ENCODE measurements around the gene GALNT2.

The GALNT2 gene

DNA sequence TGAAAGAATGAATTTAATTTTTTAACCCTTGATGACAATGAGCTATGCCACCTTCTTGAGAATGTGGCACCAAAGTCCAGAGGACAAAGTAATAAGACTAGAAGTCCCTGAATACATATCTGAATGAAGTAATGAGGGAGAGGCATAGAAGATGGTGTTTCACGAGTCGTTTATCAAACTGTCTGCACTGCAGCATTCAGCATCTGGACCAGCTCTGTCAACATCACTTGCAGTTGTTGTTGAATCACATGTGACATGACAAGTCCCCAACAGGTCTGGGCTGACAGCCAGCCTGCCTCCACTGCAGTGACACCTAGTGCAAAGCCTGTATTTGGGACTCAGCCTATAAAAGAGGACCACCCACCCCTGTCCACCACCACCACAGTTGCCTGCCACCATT is 17.3 kb upstream of the GALNT2 start:
- Histone ChIP-seq H2AFZ (ENCODE audit: low read depth, low read length, severe bottlenecking) (no peak overlapping the region), H4K20me1 (ENCODE audit: low read depth, low read length) (no peaks in the 10 kb centered on the region)
- TF ChIP-seq, protein P1, sequence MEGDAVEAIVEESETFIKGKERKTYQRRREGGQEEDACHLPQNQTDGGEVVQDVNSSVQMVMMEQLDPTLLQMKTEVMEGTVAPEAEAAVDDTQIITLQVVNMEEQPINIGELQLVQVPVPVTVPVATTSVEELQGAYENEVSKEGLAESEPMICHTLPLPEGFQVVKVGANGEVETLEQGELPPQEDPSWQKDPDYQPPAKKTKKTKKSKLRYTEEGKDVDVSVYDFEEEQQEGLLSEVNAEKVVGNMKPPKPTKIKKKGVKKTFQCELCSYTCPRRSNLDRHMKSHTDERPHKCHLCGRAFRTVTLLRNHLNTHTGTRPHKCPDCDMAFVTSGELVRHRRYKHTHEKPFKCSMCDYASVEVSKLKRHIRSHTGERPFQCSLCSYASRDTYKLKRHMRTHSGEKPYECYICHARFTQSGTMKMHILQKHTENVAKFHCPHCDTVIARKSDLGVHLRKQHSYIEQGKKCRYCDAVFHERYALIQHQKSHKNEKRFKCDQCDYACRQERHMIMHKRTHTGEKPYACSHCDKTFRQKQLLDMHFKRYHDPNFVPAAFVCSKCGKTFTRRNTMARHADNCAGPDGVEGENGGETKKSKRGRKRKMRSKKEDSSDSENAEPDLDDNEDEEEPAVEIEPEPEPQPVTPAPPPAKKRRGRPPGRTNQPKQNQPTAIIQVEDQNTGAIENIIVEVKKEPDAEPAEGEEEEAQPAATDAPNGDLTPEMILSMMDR (IDR thresholded peaks at IDR 0.05; ENCODE audit: insufficient read depth, low read length, poor library complexity, severe bottlenecking) = no peak
- TF ChIP-seq EZH2phosphoT487 (conservative IDR thresholded peaks at IDR 0.05; ENCODE audit: low read length) = no peak

DNA sequence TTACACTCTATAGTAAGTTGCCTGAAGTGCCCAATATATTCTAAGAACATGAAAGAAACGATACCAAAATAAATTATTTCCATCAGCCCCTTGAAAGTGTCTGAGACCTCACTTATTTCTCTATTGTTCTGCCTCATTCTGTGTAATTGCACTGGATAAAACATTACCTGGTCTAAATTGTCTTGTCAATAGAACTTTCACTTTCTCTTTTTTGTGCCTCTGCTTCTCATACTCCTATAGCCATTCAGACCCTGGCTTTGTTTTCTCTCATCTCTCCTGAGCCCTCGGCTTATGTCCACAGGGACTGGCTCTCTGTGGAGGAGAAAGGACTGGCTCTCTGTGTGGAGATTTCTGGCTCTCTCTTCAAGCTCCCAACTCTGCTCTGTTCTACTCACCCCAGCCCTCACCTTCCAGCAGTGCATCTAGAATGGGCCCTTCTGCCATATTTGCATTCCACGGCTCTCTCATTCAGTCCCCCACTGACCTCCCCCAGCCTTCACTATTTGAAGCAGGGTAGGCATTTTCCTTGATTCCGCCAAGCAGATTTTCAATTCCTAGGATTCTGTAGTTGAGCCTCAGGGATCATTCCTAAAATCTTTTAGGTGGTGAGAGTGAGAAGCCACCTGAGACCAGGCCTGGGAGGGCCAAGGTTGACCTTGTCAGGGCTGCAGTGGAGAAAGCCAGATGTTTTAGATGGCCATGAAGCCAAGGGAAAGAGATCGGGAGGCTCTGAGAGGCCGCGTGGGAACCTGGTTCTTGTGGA is 15.9 kb upstream of the GALNT2 start:
- no peak overlapping the region for H2AFZ ChIP-seq (ENCODE audit: low read depth, low read length, severe bottlenecking)
- H3K9me2 ChIP-seq (replicated peaks; ENCODE audit: insufficient read depth, low read length) = no peaks in the 10 kb centered on the region
- no peak overlapping the region for H3K4me3 ChIP-seq (ENCODE audit: insufficient read depth, low read length, poor library complexity, severe bottlenecking)
- no peak overlapping the region for H3K27ac ChIP-seq (ENCODE audit: low read depth, low read length)
- no peaks in the 10 kb centered on the region for H3K79me2 ChIP-seq (ENCODE audit: insufficient read depth, low read length)
- H3K9me3 ChIP-seq (ENCODE audit: insufficient read depth, low read length) = no peaks in the 10 kb centered on the region
- H3K27me3 ChIP-seq (ENCODE audit: low read length) = peaks cover 2% of the 10 kb centered on the region; the same call in 1 of the 2 replicates
- H4K20me1 ChIP-seq (ENCODE audit: low read depth, low read length) = no peaks in the 10 kb centered on the region
- H3F3A ChIP-seq (ENCODE audit: insufficient read depth) = no peaks in the 10 kb centered on the region
- no peak overlapping the region for H3K9ac ChIP-seq (ENCODE audit: low read length)
- H3K36me3 ChIP-seq (ENCODE audit: low read length) = no peaks in the 10 kb centered on the region
- no peak overlapping the region for H3K4me2 ChIP-seq (ENCODE audit: low read depth, low read length, poor library complexity, severe bottlenecking)
- no peak for TF ChIP-seq EZH2phosphoT487 (conservative IDR thresholded peaks at IDR 0.05; ENCODE audit: low read length)
- TF ChIP-seq, protein P1 (IDR thresholded peaks at IDR 0.05; ENCODE audit: insufficient read depth, low read length, poor library complexity, severe bottlenecking) = no peak

More for the DNA sequence above, 17.3 kb upstream of the GALNT2 start:
- H3K27ac ChIP-seq (ENCODE audit: low read depth, low read length) = no peak overlapping the region
- H3F3A ChIP-seq (ENCODE audit: insufficient read depth) = no peaks in the 10 kb centered on the region
- no peaks in the 10 kb centered on the region for H3K9me2 ChIP-seq (replicated peaks; ENCODE audit: insufficient read depth, low read length)
- peaks cover 2% of the 10 kb centered on the region; the same call in 1 of the 2 replicates for H3K27me3 ChIP-seq (ENCODE audit: low read length)
- H3K36me3 ChIP-seq (ENCODE audit: low read length) = no peaks in the 10 kb centered on the region
- H3K9ac ChIP-seq (ENCODE audit: low read length) = no peak overlapping the region
- H3K9me3 ChIP-seq (ENCODE audit: insufficient read depth, low read length) = no peaks in the 10 kb centered on the region
- H3K79me2 ChIP-seq (ENCODE audit: insufficient read depth, low read length) = no peaks in the 10 kb centered on the region
- no peak overlapping the region for H3K4me2 ChIP-seq (ENCODE audit: low read depth, low read length, poor library complexity, severe bottlenecking)
- H3K4me3 ChIP-seq (ENCODE audit: insufficient read depth, low read length, poor library complexity, severe bottlenecking) = no peak overlapping the region

DNA sequence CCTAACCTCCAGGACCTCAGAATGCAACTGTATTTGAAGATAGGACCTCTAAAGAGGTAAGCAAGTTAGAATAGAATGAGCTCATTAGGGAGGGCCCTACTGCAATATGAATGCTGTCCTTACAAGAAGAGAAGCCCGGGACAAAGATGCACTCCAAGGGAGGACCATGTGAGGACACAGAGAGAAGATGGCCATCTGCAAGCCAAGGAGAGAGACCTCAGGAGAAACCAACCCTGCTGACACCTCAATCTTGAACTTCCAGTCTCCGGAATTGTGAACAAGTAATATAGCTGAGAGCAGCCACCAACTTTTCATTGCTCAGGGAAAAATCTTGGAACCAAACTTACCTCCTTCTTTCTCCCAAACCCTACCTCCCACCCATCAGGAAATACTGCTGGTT is 15.0 kb upstream of the GALNT2 start:
- Histone ChIP-seq H3K27ac (ENCODE audit: low read depth, low read length) (no peak overlapping the region), H3K9me3 (ENCODE audit: insufficient read depth, low read length) (no peaks in the 10 kb centered on the region), H3K9ac (ENCODE audit: low read length) (no peak overlapping the region), H3K4me2 (ENCODE audit: low read depth, low read length, poor library complexity, severe bottlenecking) (no peak overlapping the region), H3K79me2 (ENCODE audit: insufficient read depth, low read length) (no peaks in the 10 kb centered on the region), H3K27me3 (ENCODE audit: low read length) (peaks cover 2% of the 10 kb centered on the region; the same call in 1 of the 2 replicates), H4K20me1 (ENCODE audit: low read depth, low read length) (no peaks in the 10 kb centered on the region), H2AFZ (ENCODE audit: low read depth, low read length, severe bottlenecking) (no peak overlapping the region), H3K4me3 (ENCODE audit: insufficient read depth, low read length, poor library complexity, severe bottlenecking) (no peak overlapping the region), H3K9me2 (replicated peaks; ENCODE audit: insufficient read depth, low read length) (no peaks in the 10 kb centered on the region), H3F3A (ENCODE audit: insufficient read depth) (no peaks in the 10 kb centered on the region), H3K36me3 (ENCODE audit: low read length) (no peaks in the 10 kb centered on the region)
- TF ChIP-seq, protein P1 (IDR thresholded peaks at IDR 0.05; ENCODE audit: insufficient read depth, low read length, poor library complexity, severe bottlenecking) = no peak
- TF ChIP-seq EZH2phosphoT487 (conservative IDR thresholded peaks at IDR 0.05; ENCODE audit: low read length) = no peak
